Measurements from ENCODE around the gene MERTK. TPM values are rescaled to one million over a fixed set of nuclear protein-coding genes. Genes with fewer than 3 reads are reported as not detected.

The MERTK gene
- total and polyA plus RNA-seq, 2 of the 13 experiments (the other 11 are each of a cell fraction or from before 2014, with no cell fraction given): 37.3 to 44.7 TPM

GRCh38 chr2:112054847-112055729 is 156.7 kb downstream of the MERTK start, which contains the start of gene TMEM87B (continued):
- TF ChIP-seq, protein P1, sequence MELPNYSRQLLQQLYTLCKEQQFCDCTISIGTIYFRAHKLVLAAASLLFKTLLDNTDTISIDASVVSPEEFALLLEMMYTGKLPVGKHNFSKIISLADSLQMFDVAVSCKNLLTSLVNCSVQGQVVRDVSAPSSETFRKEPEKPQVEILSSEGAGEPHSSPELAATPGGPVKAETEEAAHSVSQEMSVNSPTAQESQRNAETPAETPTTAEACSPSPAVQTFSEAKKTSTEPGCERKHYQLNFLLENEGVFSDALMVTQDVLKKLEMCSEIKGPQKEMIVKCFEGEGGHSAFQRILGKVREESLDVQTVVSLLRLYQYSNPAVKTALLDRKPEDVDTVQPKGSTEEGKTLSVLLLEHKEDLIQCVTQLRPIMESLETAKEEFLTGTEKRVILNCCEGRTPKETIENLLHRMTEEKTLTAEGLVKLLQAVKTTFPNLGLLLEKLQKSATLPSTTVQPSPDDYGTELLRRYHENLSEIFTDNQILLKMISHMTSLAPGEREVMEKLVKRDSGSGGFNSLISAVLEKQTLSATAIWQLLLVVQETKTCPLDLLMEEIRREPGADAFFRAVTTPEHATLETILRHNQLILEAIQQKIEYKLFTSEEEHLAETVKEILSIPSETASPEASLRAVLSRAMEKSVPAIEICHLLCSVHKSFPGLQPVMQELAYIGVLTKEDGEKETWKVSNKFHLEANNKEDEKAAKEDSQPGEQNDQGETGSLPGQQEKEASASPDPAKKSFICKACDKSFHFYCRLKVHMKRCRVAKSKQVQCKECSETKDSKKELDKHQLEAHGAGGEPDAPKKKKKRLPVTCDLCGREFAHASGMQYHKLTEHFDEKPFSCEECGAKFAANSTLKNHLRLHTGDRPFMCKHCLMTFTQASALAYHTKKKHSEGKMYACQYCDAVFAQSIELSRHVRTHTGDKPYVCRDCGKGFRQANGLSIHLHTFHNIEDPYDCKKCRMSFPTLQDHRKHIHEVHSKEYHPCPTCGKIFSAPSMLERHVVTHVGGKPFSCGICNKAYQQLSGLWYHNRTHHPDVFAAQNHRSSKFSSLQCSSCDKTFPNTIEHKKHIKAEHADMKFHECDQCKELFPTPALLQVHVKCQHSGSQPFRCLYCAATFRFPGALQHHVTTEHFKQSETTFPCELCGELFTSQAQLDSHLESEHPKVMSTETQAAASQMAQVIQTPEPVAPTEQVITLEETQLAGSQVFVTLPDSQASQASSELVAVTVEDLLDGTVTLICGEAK (IDR thresholded peaks at IDR 0.05): no peak
- TF ChIP-seq, protein P1 (CRISPR knock-in tag; IDR thresholded peaks at IDR 0.05): 0 out of 2 replicates have a peak, but pooled peaks have one; percentile 66
- TF ChIP-seq RXRB (CRISPR knock-in tag; IDR thresholded peaks at IDR 0.05; ENCODE audit: borderline replicate concordance) (no peak), PHF8 (CRISPR knock-in tag; IDR thresholded peaks at IDR 0.05) (peak; percentile 93), MATR3 (CRISPR knock-in tag; IDR thresholded peaks at IDR 0.05) (no peak), CBX1 (IDR thresholded peaks at IDR 0.05; ENCODE audit: low read depth) (no peak), SRY (CRISPR knock-in tag; IDR thresholded peaks at IDR 0.05) (peak; percentile 97; the same call in 1 of the 2 replicates), STAT5B (CRISPR knock-in tag; IDR thresholded peaks at IDR 0.05) (no peak), ETV5 (CRISPR knock-in tag; IDR thresholded peaks at IDR 0.05; ENCODE audit: borderline replicate concordance) (peak; percentile 69), ZNF619 (CRISPR knock-in tag; IDR thresholded peaks at IDR 0.05) (peak; percentile 92), FOXP1 (IDR thresholded peaks at IDR 0.05) (no peak), FOXP1 (CRISPR knock-in tag; IDR thresholded peaks at IDR 0.05) (no peak), XBP1 (CRISPR knock-in tag; IDR thresholded peaks at IDR 0.05) (peak; percentile 67; the same call in 1 of the 2 replicates), MAF1 (CRISPR knock-in tag; IDR thresholded peaks at IDR 0.05; ENCODE audit: borderline replicate concordance) (0 out of 2 replicates have a peak, but pooled peaks have one; percentile 57), AHR (CRISPR knock-in tag; IDR thresholded peaks at IDR 0.05) (0 out of 2 replicates have a peak, but pooled peaks have one; percentile 22), KLF11 (CRISPR knock-in tag; IDR thresholded peaks at IDR 0.05) (0 out of 2 replicates have a peak, but pooled peaks have one; percentile 64), MTF1 (CRISPR knock-in tag; IDR thresholded peaks at IDR 0.05) (peak; percentile 56; the same call in 1 of the 2 replicates), ZNF264 (CRISPR knock-in tag; IDR thresholded peaks at IDR 0.05) (no peak), FOSL2 (CRISPR knock-in tag; IDR thresholded peaks at IDR 0.05) (peak; percentile 30; the same call in 1 of the 2 replicates)
- TF ChIP-seq, protein P2, sequence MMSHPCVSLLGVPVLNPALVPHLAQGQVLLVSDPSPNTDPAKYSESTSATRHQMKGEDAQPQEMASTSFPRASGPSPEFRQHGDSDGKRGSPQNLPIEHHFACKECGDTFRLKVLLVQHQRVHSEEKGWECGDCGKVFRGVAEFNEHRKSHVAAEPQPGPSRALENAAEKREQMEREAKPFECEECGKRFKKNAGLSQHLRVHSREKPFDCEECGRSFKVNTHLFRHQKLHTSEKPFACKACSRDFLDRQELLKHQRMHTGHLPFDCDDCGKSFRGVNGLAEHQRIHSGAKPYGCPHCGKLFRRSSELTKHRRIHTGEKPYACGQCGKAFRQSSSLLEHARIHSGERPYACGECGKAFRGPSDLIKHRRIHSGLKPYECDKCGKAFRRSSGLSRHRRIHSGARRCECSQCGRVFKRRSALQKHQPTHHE (CRISPR knock-in tag; IDR thresholded peaks at IDR 0.05; ENCODE audit: borderline replicate concordance): peak; percentile 91; the same call in 1 of the 2 replicates
- TF ChIP-seq, protein P3, sequence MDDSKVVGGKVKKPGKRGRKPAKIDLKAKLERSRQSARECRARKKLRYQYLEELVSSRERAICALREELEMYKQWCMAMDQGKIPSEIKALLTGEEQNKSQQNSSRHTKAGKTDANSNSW (CRISPR knock-in tag; IDR thresholded peaks at IDR 0.05; ENCODE audit: borderline replicate concordance): no peak; the same call in 1 of the 2 replicates
